ENCODE measurements around the gene ILRUN.
"Not testable (repeated sequence)": the region's sequence is repeated elsewhere in the genome, so short reads cannot be mapped to it uniquely, and the experiment has no call there.

The ILRUN gene

GRCh38 chr6:34697544-34697836 lies 923 bp upstream of the ILRUN start:
- Histone ChIP-seq H3K9me3 (ENCODE audit: control insufficient read depth in 2 of 2, low read length in 2 of 2) (no peaks in the 10 kb centered on the region), H3K9ac (ENCODE audit: low read length in 2 of 2) (peak overlapping the region; percentile 50 to 91), H3K27me3 (ENCODE audit: control insufficient read depth in 1 of 2, insufficient read depth in 2 of 2, low read length in 2 of 2) (no peaks in the 10 kb centered on the region), H3K27ac (ENCODE audit: low read length) (no peak overlapping the region), H3K36me3 (ENCODE audit: control insufficient read depth in 2 of 2, insufficient read depth in 2 of 2, low read length in 2 of 2) (no peaks in the 10 kb centered on the region), H3K4me3 (ENCODE audit: low read length in 2 of 2) (peak overlapping the region; percentile 73 to 97), H3K4me1 (ENCODE audit: control insufficient read depth, insufficient read depth, low read length) (peaks cover 21% of the 10 kb centered on the region)

DNA sequence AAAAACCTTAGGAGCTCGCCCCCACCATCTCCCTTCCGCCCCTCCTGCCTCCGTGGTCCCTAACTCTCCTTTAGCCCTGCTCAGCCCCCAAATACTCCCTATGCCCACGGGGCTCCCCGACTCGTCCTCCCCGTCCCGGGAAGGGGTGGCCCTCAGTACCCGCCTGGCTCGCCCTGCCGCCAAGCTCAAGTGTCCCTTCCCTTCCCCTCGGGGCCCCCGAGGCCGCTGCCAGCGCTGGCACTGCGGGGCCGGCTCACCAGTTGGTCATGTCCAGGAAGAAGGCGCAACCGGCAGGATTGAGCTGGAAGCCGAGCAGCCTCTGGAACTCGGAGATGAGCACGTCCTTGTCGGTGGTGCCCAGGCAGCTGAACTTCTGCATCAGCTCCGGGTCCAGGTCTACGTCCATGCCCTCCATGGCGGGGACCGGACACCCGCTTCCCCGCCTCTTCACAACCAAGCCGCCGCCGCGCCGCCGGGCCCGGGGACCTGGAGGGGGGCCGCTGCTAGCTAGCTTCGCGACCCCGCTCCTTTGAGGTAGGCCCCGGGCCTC lies 303 bp downstream of the ILRUN start:
- Histone ChIP-seq H3K9me3 (ENCODE audit: control insufficient read depth in 2 of 2, low read length in 2 of 2) (no peaks in the 10 kb centered on the region), H3K27me3 (ENCODE audit: control insufficient read depth in 1 of 2, insufficient read depth in 2 of 2, low read length in 2 of 2) (no peaks in the 10 kb centered on the region), H3K4me3 (ENCODE audit: low read length in 2 of 2) (peak overlapping the region; percentile 95 to 97), H3K36me3 (ENCODE audit: control insufficient read depth in 2 of 2, insufficient read depth in 2 of 2, low read length in 2 of 2) (no peaks in the 10 kb centered on the region), H3K4me1 (ENCODE audit: control insufficient read depth, insufficient read depth, low read length) (peaks cover 21% of the 10 kb centered on the region), H3K27ac (ENCODE audit: low read length) (peak overlapping the region; percentile 88), H3K9ac (ENCODE audit: low read length in 2 of 2) (peak overlapping the region; percentile 95 to 96)

DNA sequence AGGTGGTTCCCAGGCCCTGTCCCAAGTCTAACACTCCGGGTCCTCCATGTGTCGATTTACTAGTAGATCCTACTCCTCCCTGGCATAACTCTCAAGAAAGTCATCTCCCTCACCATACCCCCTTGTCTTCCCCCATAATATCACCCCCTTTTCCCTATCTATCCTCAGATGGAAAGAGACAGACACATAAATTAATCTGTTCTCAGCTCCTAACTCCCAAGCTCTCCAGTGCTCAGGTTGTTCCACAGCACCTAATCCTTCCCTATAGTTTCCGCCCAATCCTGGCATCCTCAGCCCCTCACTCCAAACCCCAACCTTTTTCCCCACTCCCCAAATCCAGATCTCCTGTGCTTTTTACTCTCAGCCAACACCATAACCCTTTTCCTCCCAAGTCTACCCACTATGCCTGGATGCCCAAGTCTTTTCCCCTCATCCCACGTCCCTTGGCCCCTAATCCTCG lies 808 bp downstream of the ILRUN start:
- peak overlapping the region; percentile 95 to 97 for H3K4me3 ChIP-seq (ENCODE audit: low read length in 2 of 2)
- H3K9me3 ChIP-seq (ENCODE audit: control insufficient read depth in 2 of 2, low read length in 2 of 2), result no peaks in the 10 kb centered on the region
- H3K4me1 ChIP-seq (ENCODE audit: control insufficient read depth, insufficient read depth, low read length), result peaks cover 21% of the 10 kb centered on the region
- no peaks in the 10 kb centered on the region for H3K27me3 ChIP-seq (ENCODE audit: control insufficient read depth in 1 of 2, insufficient read depth in 2 of 2, low read length in 2 of 2)
- H3K9ac ChIP-seq (ENCODE audit: low read length in 2 of 2), result peak overlapping the region; percentile 95 to 96
- H3K36me3 ChIP-seq (ENCODE audit: control insufficient read depth in 2 of 2, insufficient read depth in 2 of 2, low read length in 2 of 2), result no peaks in the 10 kb centered on the region
- H3K27ac ChIP-seq (ENCODE audit: low read length), result peak overlapping the region; percentile 88

GRCh38 chr6:34692280-34692679 lies 4.3 kb downstream of the ILRUN start:
- Histone ChIP-seq H3K27ac (ENCODE audit: low read length) (no peak overlapping the region), H3K4me1 (ENCODE audit: control insufficient read depth, insufficient read depth, low read length) (peaks cover 21% of the 10 kb centered on the region), H3K4me3 (ENCODE audit: low read length in 2 of 2) (no peak overlapping the region), H3K9ac (ENCODE audit: low read length in 2 of 2) (no peak overlapping the region), H3K27me3 (ENCODE audit: control insufficient read depth in 1 of 2, insufficient read depth in 2 of 2, low read length in 2 of 2) (no peaks in the 10 kb centered on the region), H3K9me3 (ENCODE audit: control insufficient read depth in 2 of 2, low read length in 2 of 2) (no peaks in the 10 kb centered on the region), H3K36me3 (ENCODE audit: control insufficient read depth in 2 of 2, insufficient read depth in 2 of 2, low read length in 2 of 2) (no peaks in the 10 kb centered on the region)

- Histone ChIP-seq H3K4me3 (ENCODE audit: low read length in 2 of 2) (no peak overlapping the region), H3K9ac (ENCODE audit: low read length in 2 of 2) (no peak overlapping the region), H3K9me3 (ENCODE audit: control insufficient read depth in 2 of 2, low read length in 2 of 2) (no peaks in the 10 kb centered on the region), H3K4me1 (ENCODE audit: control insufficient read depth, insufficient read depth, low read length) (peaks cover 4% of the 10 kb centered on the region), H3K27ac (ENCODE audit: low read length) (no peak overlapping the region), H3K27me3 (ENCODE audit: control insufficient read depth in 1 of 2, insufficient read depth in 2 of 2, low read length in 2 of 2) (no peaks in the 10 kb centered on the region), H3K36me3 (ENCODE audit: control insufficient read depth in 2 of 2, insufficient read depth in 2 of 2, low read length in 2 of 2) (no peaks in the 10 kb centered on the region)
These were observed 6.8 kb downstream of the ILRUN start for GRCh38 chr6:34689742-34690141.

GRCh38 chr6:34688956-34689355 lies 7.6 kb downstream of the ILRUN start:
- H3K27ac ChIP-seq (ENCODE audit: low read length), result no peak overlapping the region

DNA sequence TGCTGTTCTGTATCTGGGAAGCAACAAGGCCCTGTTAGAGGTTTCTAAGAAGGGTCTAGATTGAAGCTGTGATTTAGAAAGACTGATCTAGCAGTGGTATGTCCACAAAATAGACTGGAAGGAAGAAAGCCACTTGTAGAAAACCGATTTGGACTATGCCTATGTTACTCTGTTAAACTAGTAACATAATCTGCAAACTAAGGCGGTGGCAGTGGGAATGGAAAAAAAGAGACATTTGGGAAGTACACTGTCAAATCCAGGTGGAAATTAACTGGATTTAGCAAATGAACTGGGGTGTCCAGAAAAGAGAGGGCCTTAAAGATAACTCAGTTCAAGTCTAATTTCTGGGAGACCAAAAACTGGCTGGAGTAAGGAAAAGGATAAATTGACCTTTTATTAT lies 11.6 kb downstream of the ILRUN start:
- Histone ChIP-seq H3K27ac (ENCODE audit: low read length) (no peak overlapping the region), H3K9ac (ENCODE audit: low read length in 2 of 2) (no peak overlapping the region), H3K9me3 (ENCODE audit: control insufficient read depth in 2 of 2, low read length in 2 of 2) (no peaks in the 10 kb centered on the region), H3K36me3 (ENCODE audit: control insufficient read depth in 2 of 2, insufficient read depth in 2 of 2, low read length in 2 of 2) (no peaks in the 10 kb centered on the region), H3K27me3 (ENCODE audit: control insufficient read depth in 1 of 2, insufficient read depth in 2 of 2, low read length in 2 of 2) (no peaks in the 10 kb centered on the region), H3K4me3 (ENCODE audit: low read length in 2 of 2) (no peak overlapping the region), H3K4me1 (ENCODE audit: control insufficient read depth, insufficient read depth, low read length) (no peaks in the 10 kb centered on the region)

More at GRCh38 chr6:34688956-34689355, 7.6 kb downstream of the ILRUN start:
- Histone ChIP-seq H3K27me3 (ENCODE audit: control insufficient read depth in 1 of 2, insufficient read depth in 2 of 2, low read length in 2 of 2) (no peaks in the 10 kb centered on the region), H3K9ac (ENCODE audit: low read length in 2 of 2) (no peak overlapping the region), H3K4me3 (ENCODE audit: low read length in 2 of 2) (no peak overlapping the region), H3K36me3 (ENCODE audit: control insufficient read depth in 2 of 2, insufficient read depth in 2 of 2, low read length in 2 of 2) (no peaks in the 10 kb centered on the region), H3K9me3 (ENCODE audit: control insufficient read depth in 2 of 2, low read length in 2 of 2) (no peaks in the 10 kb centered on the region), H3K4me1 (ENCODE audit: control insufficient read depth, insufficient read depth, low read length) (no peaks in the 10 kb centered on the region)

DNA sequence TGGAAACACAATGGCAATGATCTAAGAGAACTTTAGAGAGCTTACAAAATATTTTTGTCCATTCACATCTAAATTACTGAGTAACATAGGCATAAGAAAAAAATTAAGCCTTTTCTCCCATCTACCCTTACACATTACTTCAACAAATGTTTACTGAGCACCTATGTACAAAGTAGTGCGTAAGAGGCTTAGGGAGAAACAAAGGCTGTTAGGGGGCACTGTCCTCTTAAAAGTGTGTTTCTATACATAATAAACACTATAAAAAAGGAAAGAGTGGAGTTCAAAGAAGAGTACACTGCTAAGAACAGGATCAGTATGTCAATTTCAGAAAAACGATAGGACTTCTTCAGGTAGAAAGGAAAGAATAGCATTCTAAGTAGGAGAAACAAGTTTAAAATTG lies 12.2 kb downstream of the ILRUN start:
- Histone ChIP-seq H3K27me3 (ENCODE audit: control insufficient read depth in 1 of 2, insufficient read depth in 2 of 2, low read length in 2 of 2) (no peaks in the 10 kb centered on the region), H3K4me3 (ENCODE audit: low read length in 2 of 2) (no peak overlapping the region), H3K9me3 (ENCODE audit: control insufficient read depth in 2 of 2, low read length in 2 of 2) (no peaks in the 10 kb centered on the region), H3K27ac (ENCODE audit: low read length) (no peak overlapping the region), H3K36me3 (ENCODE audit: control insufficient read depth in 2 of 2, insufficient read depth in 2 of 2, low read length in 2 of 2) (no peaks in the 10 kb centered on the region), H3K4me1 (ENCODE audit: control insufficient read depth, insufficient read depth, low read length) (no peaks in the 10 kb centered on the region), H3K9ac (ENCODE audit: low read length in 2 of 2) (no peak overlapping the region)

DNA sequence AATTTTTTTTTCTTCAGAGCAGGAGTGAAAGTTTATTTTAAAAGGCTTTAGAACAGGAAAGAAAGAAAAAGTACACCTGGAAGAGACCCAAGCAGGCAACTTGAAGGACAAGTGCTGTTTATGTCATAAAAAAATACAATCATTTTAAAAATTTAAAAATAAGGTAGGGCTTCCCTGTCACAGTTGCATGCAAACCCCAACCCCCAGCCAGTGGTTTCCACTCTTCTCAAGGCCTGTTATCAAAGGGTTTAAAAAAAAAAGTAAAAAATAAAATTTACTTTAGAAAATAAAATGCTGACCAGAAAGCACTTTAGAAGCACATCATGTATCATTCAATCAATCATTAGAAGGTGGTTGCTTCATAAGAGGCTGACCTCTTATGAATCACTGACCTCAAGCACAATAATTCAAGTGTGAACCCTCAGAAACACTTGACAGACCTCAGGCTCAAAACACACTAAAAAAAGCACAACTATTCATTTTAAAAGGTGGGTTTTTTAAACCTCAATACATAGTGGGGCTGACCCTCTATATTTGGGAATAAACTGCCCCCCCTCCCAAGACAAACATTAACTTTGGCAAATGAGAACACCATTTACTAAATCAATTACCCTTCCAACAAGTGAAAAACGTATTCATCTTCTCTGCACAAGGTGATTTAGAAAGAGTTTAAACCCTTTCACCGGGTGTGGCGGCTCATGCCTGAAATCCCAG lies 15.6 kb downstream of the ILRUN start:
- H3K9ac ChIP-seq (ENCODE audit: low read length in 2 of 2), result no peak overlapping the region

DNA sequence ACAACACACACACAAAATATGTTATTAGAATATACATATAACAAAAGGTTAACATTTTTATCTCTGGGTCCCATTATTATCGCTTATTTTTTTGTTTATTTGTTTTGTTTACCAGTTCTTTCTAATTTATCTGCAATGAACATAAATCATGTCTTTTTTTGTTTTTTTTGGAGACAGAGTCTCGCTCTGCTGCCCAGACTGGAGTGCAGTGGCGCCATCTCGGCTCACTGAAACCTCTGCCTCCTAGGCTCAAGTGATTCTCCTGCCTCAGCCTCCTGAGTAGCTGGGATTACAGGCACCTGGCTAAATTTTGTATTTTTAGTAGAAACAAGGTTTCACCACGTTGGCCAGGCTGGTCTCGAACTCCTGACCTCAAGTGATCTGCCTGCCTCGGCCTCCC lies 16.3 kb downstream of the ILRUN start:
- H3K36me3 ChIP-seq (ENCODE audit: control insufficient read depth in 2 of 2, insufficient read depth in 2 of 2, low read length in 2 of 2); H3K27ac ChIP-seq (ENCODE audit: low read length); H3K9me3 ChIP-seq (ENCODE audit: control insufficient read depth in 2 of 2, low read length in 2 of 2); H3K9ac ChIP-seq (ENCODE audit: low read length in 2 of 2); H3K4me1 ChIP-seq (ENCODE audit: control insufficient read depth, insufficient read depth, low read length); H3K4me3 ChIP-seq (ENCODE audit: low read length in 2 of 2); H3K27me3 ChIP-seq (ENCODE audit: control insufficient read depth in 1 of 2, insufficient read depth in 2 of 2, low read length in 2 of 2): not testable (repeated sequence)

More for the DNA sequence above, 15.6 kb downstream of the ILRUN start:
- H3K4me1 ChIP-seq (ENCODE audit: control insufficient read depth, insufficient read depth, low read length), result peaks cover 2% of the 10 kb centered on the region
- H3K4me3 ChIP-seq (ENCODE audit: low read length in 2 of 2), result no peak overlapping the region
- H3K9me3 ChIP-seq (ENCODE audit: control insufficient read depth in 2 of 2, low read length in 2 of 2), result no peaks in the 10 kb centered on the region
- no peaks in the 10 kb centered on the region for H3K27me3 ChIP-seq (ENCODE audit: control insufficient read depth in 1 of 2, insufficient read depth in 2 of 2, low read length in 2 of 2)
- no peak overlapping the region for H3K27ac ChIP-seq (ENCODE audit: low read length)
- H3K36me3 ChIP-seq (ENCODE audit: control insufficient read depth in 2 of 2, insufficient read depth in 2 of 2, low read length in 2 of 2), result no peaks in the 10 kb centered on the region

- no peaks in the 10 kb centered on the region for H3K9me3 ChIP-seq (ENCODE audit: control insufficient read depth in 2 of 2, low read length in 2 of 2)
- no peak overlapping the region for H3K9ac ChIP-seq (ENCODE audit: low read length in 2 of 2)
- no peak overlapping the region for H3K27ac ChIP-seq (ENCODE audit: low read length)
- H3K36me3 ChIP-seq (ENCODE audit: control insufficient read depth in 2 of 2, insufficient read depth in 2 of 2, low read length in 2 of 2), result no peaks in the 10 kb centered on the region
- peaks cover 2% of the 10 kb centered on the region for H3K4me1 ChIP-seq (ENCODE audit: control insufficient read depth, insufficient read depth, low read length)
- no peak overlapping the region for H3K4me3 ChIP-seq (ENCODE audit: low read length in 2 of 2)
- H3K27me3 ChIP-seq (ENCODE audit: control insufficient read depth in 1 of 2, insufficient read depth in 2 of 2, low read length in 2 of 2), result no peaks in the 10 kb centered on the region
These were observed 16.9 kb downstream of the ILRUN start for GRCh38 chr6:34679552-34680253.

Data from stomach smooth muscle (tissue), 2 donors.